Tibial nerve (tissue), 4 donors: ENCODE results near the gene XYLT1.

ENCODE experiments used
- CTCF ChIP-seq, 5 experiments: fragments of 200-600 bp in 3 of 5; fragments of 450-650 bp in 2 of 5; sonication (generic) in 3 of 5; IDR thresholded peaks; one replicate each; pipeline ENCODE4 v1.5.1; 2016 to 2019; ENCODE audit warnings: antibody characterized with exemption in 5 of 5, mild to moderate bottlenecking in 3 of 5, moderate library complexity in 2 of 5
- EP300 ChIP-seq, 2 donors: sonication (generic); formaldehyde crosslinking; IDR thresholded peaks; one replicate each; pipeline ENCODE4 v1.6.1; 2017; ENCODE audit warnings: antibody characterized with exemption in 2 of 2, mild to moderate bottlenecking in 1 of 2

GRCh38 chr16:17245776-17246175 is 225.0 kb downstream of the XYLT1 start:
- TF ChIP-seq CTCF (IDR thresholded peaks at IDR 0.05) (no peak), EP300 (IDR thresholded peaks at IDR 0.05) (no peak)
